CD4-positive, CD25-positive, alpha-beta regulatory T cell (primary cell): Measurements from ENCODE around the gene ASB3. TPM values are rescaled to one million over a fixed set of nuclear protein-coding genes. Genes with fewer than 3 reads are reported as not detected.

ENCODE experiments used
- ATAC-seq, 2 donors: fragments of 150-1000 bp; cut with Tn5 transposase; one replicate each; pipeline ENCODE4 v1.10.0; 2021; ENCODE audit warnings: low read depth in 2 of 2, moderate number of reproducible peaks in 2 of 2, moderate library complexity in 1 of 2
- DNase-seq, 3 donors: peaks; one replicate each; pipeline versions ENCODE4 v3.0.0 to v3.0.0-alpha.2; 2012 to 2022; ENCODE audit warnings: mixed read lengths in 1 of 3
- H3K27ac ChIP-seq: one replicate; pipeline ENCODE4 v1.7.0; 2013; ENCODE audit warnings: mild to moderate bottlenecking, low read length; ENCODE audit not compliant: insufficient read depth, poor library complexity, severe bottlenecking
- H3K27me3 ChIP-seq: one replicate; pipeline ENCODE4 v1.7.0; 2013; ENCODE audit warnings: low read length; ENCODE audit not compliant: control insufficient read depth, insufficient read depth
- H3K36me3 ChIP-seq: one replicate; pipeline ENCODE4 v1.7.0; 2013; ENCODE audit warnings: mild to moderate bottlenecking, low read length, moderate library complexity; ENCODE audit not compliant: control insufficient read depth, insufficient read depth
- H3K4me1 ChIP-seq: 2 replicates; pipeline ENCODE4 v1.7.0; 2013; ENCODE audit warnings: mild to moderate bottlenecking, low read length; ENCODE audit not compliant: insufficient read depth, control insufficient read depth, poor library complexity, severe bottlenecking
- H3K4me3 ChIP-seq: one replicate; pipeline ENCODE4 v1.7.0; 2013; ENCODE audit warnings: low read depth, mild to moderate bottlenecking, low read length, moderate library complexity
- H3K9me3 ChIP-seq, 2 experiments: 1 replicate in 1 of 2; 2 replicates in 1 of 2; pipeline ENCODE4 v1.7.0; 2013; ENCODE audit warnings: low read length in 2 of 2, mild to moderate bottlenecking in 1 of 2, moderate library complexity in 1 of 2; ENCODE audit not compliant: control insufficient read depth in 2 of 2
- H3K27ac Mint-ChIP-seq, 3 donors: one replicate each; pipeline ENCODE4 v1.8.0; 2020 to 2022; ENCODE audit warnings: mild to moderate bottlenecking in 3 of 3, mixed read lengths in 3 of 3, moderate library complexity in 2 of 3
- H3K27me3 Mint-ChIP-seq: one replicate; pipeline ENCODE4 v1.8.0; 2022; ENCODE audit warnings: mild to moderate bottlenecking, mixed read lengths
- H3K36me3 Mint-ChIP-seq: one replicate; pipeline ENCODE4 v1.8.0; 2020; ENCODE audit warnings: mixed read lengths
- H3K4me1 Mint-ChIP-seq, 4 donors: one replicate each; pipeline ENCODE4 v1.8.0; 2020 to 2022; ENCODE audit warnings: mixed read lengths in 4 of 4, mild to moderate bottlenecking in 1 of 4
- H3K4me3 Mint-ChIP-seq, 4 donors: one replicate each; pipeline ENCODE4 v1.8.0; 2020 to 2022; ENCODE audit warnings: mild to moderate bottlenecking in 4 of 4, mixed read lengths in 4 of 4, moderate library complexity in 3 of 4
- H3K9me3 Mint-ChIP-seq, 7 donors: one replicate each; pipeline ENCODE4 v1.8.0; 2020 to 2022; ENCODE audit warnings: mixed read lengths in 7 of 7, mild to moderate bottlenecking in 3 of 7, moderate library complexity in 2 of 7
- polyA plus RNA-seq, 4 donors: library from polyadenylated mRNA; unstranded; fragments of 300-500 nt; fragmentation: Illumina TruSeq; gene quantifications; one replicate each; pipeline ENCODE4 v1.2.3, GENCODE V29; 2021
- total RNA-seq: library from RNA; stranded (reverse); gene quantifications from one replicate; pipeline ENCODE4 v1.2.3, GENCODE V29; 2022

ASB3 gene
- total and polyA plus RNA-seq, 5 donors from 2014 or later: 15.8 to 38.7 (median 20.5) TPM

DNA sequence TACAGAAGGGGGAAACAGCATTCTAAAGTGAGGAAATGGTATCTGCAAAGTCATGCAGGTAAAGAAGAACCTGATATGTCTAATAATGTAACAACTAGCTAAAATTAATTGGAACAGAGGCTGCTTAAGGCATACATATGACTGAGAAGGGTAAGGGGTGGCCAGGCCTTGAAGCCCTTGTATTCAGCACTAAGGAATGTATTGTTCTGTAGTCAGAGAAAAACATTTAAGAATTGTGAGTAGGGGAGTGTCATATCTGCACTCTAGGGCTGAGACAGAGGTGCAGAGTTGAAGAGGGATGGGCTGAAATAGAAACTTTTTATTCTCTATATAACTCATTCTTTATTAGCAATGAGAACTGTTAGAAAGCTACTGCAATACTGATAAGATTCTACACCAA lies 164.6 kb downstream of the ASB3 start:
- H3K36me3 Mint-ChIP-seq: no peaks in the 10 kb centered on the region

GRCh38 chr2:53620981-53621380 lies 165.8 kb downstream of the ASB3 start:
- Mint-ChIP-seq H3K36me3 (no peaks in the 10 kb centered on the region), H3K4me3 (no peak overlapping the region), H3K27ac (no peak overlapping the region), H3K27me3 (peaks cover 9% of the 10 kb centered on the region), H3K4me1 (no peaks in the 10 kb centered on the region), H3K9me3 (peaks cover 0 to 2% (median 0%) of the 10 kb centered on the region in 7 donors)
- Histone ChIP-seq H3K27me3 (no peaks in the 10 kb centered on the region), H3K4me3 (no peak overlapping the region), H3K4me1 (no peaks in the 10 kb centered on the region), H3K27ac (no peak overlapping the region), H3K36me3 (no peaks in the 10 kb centered on the region), H3K9me3 (no peaks in the 10 kb centered on the region)
- no peak for ATAC-seq
- DNase-seq: no peak

More for the DNA sequence above, 164.6 kb downstream of the ASB3 start:
- H3K4me3 ChIP-seq: no peak overlapping the region
- H3K27me3 ChIP-seq: no peaks in the 10 kb centered on the region
- Mint-ChIP-seq H3K4me1 (no peaks in the 10 kb centered on the region), H3K9me3 (peaks cover 0 to 2% (median 0%) of the 10 kb centered on the region in 7 donors), H3K27ac (no peak overlapping the region), H3K4me3 (no peak overlapping the region), H3K27me3 (peaks cover 9% of the 10 kb centered on the region)
- ATAC-seq (no peak), DNase-seq (no peak)
- no peaks in the 10 kb centered on the region for H3K4me1 ChIP-seq
- no peak overlapping the region for H3K27ac ChIP-seq
- H3K9me3 ChIP-seq: no peaks in the 10 kb centered on the region
- no peaks in the 10 kb centered on the region for H3K36me3 ChIP-seq

Other genes starting within 250 kb of the ASB3 start
- 1.2 TPM for gene CHAC2, start 19.1 kb downstream of the ASB3 start, total RNA-seq
- gene CHAC2, start 19.1 kb downstream of the ASB3 start, polyA plus RNA-seq: 1 to 10 TPM; 3.1 to 5.5 (median 4.7) TPM
- gene ERLEC1, start 91 bp upstream of the ASB3 start, total RNA-seq: 18.0 TPM
- gene ERLEC1, start 91 bp upstream of the ASB3 start, polyA plus RNA-seq: 10 to 100 TPM; 24.5 to 27.3 (median 26.0) TPM
- gene GPR75, start 73.0 kb upstream of the ASB3 start, total RNA-seq: 5.1 TPM
- gene GPR75, start 73.0 kb upstream of the ASB3 start, polyA plus RNA-seq: not detected
- gene PSME4, start 184.0 kb upstream of the ASB3 start, total RNA-seq: 114 TPM
- gene PSME4, start 184.0 kb upstream of the ASB3 start, polyA plus RNA-seq: 1 to 10 TPM; 5.8 to 8.2 (median 6.4) TPM